NOMO-1 (cell line): ENCODE data around the gene DOCK6.
A peak's percentile ranks its signal among the peaks of the same experiment; 100 is the strongest.

Source experiments
- DNase-seq, 2 experiments: peaks; one replicate each; lab custom pipeline; 2025; ENCODE audit not compliant: unreplicated experiment in 2 of 2; lab: John Stamatoyannopoulos, UW

The DOCK6 gene

DNA sequence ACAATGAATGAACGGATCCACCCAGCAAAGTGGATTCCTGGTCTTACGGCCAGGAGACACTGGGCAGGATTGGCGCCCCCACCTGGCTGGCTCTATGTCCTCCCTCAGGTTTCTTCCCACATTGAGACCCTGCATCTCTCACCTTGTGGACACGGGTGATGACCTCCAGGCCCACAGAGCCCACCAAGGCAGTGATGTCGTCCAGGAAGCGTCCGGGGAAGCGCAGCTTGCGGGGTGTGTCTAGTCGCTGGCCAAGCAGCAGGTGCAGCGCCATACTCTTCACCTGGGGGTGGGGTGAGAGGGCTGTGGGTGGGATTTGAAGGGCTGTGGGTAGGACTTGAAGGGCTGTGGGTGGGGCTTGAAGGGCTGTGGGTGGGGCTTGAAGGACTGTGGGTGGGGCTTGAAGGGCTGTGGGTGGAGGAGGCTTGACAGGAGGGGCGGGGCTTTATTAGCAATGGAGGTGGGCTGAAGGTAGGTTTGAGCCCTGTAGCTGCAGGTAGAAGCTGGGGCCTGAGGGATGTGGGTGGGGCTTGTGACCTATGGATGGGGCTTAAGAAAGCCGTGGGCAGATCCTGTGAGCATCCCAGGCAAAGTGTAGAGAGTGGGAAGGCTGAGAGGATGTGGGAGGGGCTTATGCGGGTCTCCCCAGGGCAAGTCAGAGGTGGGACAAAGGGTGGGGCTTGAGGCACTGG, 35.0 kb downstream of the DOCK6 start:
- no peak for DNase-seq

DNA sequence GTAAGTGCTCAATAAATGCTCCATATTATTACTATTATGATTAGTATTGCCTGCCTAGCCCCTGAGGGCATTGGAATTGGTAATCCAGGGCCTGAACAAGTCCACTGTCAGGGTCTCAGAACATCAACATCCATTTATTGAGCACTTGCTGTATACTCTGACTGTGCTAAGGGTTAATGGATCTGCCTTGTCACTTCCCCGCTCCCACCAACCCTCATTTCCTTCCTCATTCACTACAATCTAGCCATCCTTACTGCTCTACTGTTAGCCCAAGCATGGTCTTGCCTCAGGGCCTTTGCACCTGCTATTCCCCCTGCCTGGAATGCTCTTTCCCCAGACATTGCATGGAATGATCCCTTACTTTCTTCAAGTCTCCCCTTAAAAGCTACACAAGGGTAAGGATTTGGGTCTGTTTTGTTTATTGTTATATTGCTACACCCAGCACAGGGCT, 35.6 kb downstream of the DOCK6 start:
- DNase-seq = no peak

DNA sequence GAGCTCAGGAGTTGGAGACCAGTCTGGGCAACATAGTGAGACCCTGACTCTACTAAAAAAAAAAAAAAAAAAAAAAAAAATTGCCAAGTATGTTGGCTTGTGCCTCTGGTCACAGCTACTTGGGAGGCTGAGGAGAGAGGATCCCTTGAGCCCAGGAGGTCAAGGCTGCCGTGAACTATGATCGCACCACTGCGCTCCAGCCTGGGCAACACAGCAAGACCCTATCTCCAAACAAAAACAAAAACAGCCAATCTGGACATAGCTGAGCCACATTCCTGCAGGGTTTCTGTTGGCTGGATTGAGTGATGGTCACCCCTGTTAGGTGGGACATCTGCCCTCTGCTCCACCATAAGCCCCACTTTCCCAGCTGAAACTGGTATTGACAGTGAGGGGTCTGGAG, 36.5 kb downstream of the DOCK6 start:
- DNase-seq = no peak

DNA sequence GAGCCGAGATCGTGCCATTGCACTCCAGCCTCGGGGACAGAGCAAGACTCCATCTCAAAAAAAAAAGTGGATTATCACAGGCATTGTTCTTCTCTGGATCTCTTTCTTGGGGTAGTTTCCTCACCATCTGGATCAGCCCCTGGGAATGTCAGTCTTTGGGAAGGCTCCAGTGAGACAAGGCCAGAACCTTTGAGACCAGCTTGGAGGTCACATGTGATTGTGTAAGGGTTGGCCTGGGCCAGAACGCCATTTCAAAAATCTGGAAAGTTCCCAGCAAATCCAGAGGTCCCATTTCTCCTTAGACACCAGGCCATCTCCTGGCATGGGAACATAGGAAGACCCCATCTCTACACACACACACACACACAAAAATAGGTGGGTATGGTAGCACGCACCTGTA, 37.2 kb downstream of the DOCK6 start:
- DNase-seq = no peak

DNA sequence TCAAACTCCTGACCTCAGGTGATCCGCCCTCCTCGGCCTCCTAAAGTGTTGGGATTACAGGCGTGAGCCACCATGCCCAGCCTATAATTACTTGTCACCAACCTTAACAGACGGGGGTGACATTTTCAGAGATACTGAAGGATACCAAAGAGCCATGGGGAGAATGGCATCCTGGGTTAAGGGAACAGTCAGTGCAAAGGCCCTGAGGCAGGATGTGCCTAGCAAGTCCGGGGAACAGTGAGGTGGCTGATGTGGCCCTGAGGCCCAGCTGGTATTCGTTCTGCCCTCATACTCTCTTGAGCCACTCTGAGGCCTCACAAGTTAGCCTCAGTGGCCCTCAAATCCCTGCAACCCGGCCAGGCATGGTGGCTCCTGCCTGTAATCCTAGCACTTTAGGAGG, 37.9 kb downstream of the DOCK6 start:
- DNase-seq = no peak

DNA sequence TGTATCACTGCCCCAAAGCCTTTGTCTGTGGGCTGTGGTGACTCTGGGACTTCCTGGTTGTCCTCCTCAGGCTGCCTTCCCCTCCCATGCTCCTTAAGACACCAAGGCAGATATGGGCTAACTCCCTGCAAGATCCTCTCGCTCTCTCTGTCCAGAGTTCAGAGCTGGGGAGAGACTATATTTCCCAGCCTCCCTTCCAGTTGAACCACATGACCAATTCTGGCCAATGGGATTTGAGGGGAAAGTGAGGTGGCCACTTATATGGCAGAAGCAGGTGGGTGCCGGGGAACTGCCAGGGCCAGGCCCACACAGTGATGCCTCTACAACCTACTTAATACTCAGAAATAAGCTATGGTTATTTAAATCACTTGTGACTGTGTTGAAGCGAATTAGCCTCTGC, 39.1 kb downstream of the DOCK6 start:
- DNase-seq = no peak

DNA sequence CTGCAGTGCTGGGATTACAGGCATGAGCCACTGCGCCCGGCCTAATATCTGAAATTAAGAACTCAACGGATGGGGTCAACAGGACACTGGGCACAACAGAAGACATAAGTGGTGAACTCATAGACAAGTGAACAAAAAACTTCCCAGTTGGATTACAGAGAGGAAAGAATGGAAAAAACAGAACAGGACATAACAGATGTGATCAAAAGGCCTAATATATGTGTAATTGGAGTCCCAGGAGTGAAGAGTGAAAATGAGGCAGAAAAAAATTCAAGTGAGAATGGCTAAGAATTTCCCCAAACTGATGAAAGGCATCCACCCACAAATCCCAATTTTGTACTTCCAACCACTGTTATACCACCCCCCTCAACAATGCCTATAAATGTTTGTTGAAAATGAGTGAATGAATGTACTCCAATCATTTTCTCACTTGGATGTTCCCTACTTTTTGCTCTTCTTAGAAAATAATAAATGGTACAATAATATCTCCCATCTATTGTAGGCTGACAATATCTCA, 41.2 kb downstream of the DOCK6 start:
- DNase-seq = no peak

DNA sequence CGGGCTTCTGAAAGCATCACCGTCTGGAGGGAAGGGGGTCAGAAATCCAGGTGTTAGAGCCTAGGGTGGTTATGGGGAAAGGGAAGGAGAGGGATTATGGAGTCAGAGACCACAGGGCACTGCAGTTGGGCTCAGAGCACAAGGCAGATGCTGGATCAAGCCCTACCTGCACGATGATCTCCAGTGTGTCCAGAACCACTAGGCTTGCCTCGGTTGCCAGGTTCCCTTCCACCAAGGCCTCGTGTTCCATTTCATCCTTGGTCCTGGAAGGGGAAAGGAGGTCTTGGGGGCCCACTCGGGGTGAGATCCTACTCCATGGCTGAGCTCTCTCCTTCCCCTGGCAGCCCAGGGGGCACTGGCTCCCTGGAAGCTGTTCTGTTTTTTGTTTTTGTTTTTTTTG, 47.9 kb downstream of the DOCK6 start:
- DNase-seq = no peak

DNA sequence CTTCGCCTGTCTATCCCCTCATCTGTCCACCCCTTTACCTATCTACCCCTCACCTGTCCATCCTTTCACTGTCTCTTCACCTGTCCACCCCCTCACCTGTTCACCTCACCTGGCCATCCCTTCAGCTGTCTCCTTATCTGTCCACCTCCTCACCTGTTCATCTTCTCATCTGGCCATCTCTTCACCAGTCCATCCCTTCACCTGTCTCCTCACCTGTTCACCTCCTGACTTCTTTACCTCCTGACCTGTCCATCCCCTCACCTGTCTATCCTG, 51.7 kb downstream of the DOCK6 start:
- no peak for DNase-seq

DNA sequence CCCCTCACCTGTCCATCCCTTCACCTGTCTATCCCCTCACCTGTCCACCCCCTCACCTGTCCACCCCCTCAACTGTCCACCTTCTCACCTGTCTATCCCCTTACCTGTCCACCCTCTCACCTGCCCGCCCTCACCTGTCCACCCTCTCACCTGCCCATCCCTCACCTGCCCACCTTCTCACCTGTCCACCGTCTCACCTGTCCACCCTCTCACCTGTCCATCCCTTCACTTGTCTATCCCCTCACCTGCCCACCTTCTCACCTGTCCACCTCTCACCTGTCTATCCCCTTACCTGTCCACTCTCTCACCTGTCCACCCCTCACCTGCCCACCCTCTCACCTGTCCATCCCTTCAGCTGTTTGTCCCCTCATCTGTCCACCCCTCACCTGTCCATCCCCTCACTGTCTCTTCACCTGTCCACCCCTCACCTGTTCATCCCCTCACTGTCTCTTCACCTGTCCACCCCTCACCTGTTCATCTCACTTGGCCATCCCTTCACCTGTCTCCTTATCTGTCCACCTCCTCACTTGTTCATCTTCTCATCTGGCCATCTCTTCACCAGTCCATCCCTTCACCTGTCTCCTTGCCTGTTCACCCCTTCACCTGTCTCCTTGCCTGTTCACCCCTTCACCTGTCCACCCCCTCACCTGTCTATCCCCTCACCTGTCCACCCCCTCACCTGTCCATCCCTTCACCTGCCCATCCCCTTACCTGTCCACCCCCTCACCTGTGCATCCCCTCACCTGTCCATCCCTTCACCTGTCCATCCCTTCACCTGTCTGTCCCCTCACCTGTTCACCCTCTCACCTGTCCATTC, 52.3 kb downstream of the DOCK6 start:
- no peak for DNase-seq

DNA sequence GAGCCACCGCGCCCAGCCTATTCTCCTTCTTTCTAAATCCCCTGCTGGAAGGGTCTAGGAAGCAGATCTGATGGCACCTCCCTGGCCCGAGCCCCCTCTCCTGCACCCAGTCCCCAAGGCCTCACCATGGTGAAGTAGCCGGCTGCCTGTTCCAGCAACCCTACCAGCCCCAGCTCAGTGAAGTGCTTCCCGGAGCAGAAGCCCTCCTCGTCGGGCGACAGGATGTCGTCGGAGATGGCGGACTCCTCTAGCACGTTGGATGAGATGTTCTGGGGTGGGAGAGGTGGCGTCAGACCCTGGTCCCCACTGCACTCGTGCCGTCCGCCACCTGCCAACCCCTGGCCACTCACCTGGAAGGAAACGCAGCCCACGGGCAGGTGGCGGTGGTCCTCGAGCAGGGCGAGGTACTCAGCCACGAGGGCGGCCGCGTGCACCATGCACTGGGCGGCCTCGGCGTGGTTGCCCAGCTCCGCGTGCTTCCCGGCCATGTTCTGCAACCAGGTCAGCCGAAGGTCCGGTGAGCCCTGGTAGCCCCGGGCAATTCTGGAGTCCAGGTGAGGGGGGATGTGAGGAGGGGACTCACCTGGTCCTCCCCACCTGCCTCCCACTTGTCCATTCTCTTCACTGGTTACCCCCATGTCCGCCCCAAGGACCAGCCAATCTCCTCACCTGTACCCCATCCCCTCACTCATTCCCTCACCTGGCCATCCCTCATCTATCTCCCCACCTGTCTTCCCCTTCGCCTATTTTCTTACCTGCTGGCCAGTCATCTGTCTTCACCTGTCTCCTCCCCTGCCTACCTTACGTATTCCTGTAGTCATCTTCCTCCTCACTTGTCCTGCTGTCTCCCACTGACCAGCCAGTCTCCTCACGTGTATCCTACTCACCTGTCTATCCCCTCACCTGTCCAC, 53.5 kb downstream of the DOCK6 start:
- peak in 1 of 2 experiments; percentile 14 for DNase-seq

DNA sequence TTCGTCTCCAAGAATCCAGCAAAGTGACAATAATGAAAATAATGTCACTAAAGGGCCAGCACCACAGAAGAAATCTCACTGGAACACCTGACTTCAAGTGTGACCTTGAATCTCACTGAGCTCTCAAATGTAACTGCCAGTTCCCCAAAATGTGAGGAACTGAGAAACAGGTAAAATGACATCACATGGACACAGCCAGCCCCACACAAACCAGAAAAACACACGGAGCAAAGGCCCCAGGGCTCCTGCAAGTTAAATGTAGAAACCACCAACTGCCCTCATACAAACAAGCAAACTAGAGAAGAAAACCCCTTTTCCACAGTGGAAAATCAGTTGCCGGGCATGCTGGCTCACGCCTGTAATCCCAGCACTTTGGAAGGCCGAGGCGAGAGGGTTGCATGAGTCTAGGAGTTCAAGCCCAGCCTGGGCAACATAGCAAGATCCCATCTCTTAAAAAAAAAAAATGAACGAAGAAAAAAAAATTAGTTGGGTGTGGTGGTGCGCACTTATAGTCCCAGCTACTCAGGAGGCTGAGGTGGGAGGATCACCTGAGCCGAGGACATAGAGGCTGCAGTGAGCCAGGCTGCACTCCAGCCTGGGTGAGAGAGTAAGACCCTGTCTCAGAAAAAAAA, 56.3 kb downstream of the DOCK6 start:
- DNase-seq = no peak

DNA sequence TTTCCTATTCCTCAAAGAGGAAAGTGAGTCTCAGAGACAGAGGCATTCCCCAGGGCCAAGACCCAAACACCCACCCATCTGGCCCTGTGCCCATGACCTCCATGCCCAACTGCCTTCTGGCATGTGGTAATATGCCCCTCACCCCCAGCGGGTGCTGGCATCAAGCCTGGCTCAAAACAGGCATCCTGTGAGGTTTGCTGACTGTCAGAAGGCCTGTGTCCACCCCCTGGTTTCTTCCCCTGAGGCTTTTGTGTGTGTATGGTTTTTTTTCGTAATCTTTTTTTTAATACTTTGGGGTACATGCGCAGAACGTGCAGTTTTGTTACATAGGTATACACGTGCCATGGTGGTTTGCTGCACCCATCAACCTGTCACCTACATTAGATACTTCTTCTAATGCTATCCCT, 57.4 kb downstream of the DOCK6 start:
- DNase-seq = no peak

DNA sequence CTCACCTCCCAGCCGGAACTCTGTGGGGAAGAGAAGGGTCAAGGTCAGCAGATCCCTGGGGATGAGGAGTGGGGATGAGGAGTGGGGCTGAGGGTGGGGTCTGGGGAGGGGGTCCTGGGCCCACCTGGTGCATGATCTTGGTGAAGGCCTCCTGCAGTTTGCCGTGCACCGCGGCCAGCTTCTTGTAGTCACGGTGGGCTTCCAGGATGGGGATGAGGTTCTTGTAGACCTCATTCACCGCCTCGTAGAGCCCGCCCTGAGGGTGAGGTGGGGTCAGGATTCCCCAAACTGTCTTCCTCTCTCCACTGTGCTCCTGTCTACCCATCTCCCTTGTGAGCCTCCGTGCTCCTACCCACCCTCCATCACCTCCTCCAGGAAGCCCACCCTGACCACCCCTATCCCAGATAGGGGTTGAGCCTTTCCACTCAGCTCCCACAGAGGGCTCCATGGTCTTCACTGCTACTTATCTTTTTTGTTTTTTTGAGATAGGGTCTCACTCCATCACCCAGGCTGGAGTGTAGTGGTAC, 58.2 kb downstream of the DOCK6 start:
- DNase-seq = no peak

DNA sequence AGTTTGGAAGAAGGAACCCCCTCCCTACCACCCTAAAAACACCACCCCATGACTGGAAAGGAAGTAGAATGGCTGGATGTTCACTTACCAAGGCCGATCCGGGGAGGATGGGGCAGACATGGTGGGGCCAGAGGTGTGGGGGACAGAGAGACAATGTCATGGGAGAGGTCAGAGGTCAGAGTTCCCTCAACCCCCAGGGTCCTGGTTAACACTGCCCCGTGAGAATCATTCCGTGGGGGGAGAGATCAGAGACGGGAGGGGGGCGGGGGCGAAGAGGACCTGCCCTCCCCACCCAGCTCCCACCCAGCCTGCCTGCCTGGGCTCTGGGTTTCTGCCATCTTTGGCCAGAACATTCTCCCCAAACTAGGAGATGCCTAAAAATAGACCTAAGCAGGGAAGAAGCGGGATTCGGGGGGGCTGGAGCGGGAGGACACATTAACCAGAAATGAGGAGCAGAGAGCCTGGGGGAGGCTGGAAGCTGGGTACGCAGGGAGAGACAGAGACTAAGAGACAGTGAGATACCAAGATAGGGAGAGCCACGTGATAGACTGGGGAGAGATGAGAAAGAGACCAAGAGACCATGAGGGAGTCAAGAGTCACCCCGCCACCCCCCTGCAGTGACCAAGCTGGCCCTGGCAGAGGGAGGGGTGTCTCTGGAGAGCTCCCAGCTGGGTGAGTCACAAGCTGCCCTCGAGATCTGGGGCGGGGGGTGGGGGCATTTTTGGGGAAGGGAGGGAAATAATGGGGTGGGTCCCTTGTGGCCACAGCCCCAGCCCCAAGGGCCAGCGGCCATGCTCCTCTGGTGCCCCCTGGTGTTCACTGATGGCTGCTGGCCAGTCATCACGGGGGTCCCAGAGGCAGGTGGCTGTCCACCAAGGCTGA, 58.9 kb downstream of the DOCK6 start:
- no peak for DNase-seq

DNA sequence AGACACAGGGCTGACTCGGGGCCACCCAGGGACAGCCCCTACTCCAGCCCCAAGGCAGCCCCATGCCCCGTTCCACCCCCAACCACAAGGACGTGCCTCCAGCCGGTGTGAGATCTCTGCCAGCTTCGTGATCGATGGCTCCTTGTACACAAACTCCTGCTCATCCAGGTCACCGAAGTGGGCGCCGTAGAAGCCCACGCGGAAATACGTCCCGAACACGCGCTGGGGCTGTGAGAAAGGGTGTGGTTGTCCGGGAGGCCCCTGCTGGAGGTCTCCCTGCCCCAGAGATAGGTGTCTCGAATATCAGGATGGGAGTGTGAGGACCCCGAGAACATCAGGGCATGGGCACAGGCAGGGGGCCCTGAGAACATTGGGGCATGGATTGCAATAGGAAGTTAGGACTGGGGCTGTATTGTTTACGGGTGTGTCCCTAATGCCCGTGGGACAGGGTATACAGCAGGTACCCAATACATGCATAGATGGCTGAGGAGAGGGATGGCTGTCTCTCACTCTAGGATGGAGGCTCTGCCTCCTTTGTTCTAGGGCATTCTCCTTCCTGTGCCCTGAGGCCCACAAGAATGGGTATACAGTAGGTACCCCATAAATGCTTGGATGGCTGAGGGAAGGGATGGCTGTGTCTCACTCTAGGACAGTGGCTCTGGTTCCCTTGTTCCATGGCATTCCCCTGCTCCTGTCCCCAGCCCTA, 59.7 kb downstream of the DOCK6 start:
- DNase-seq = no peak

DNA sequence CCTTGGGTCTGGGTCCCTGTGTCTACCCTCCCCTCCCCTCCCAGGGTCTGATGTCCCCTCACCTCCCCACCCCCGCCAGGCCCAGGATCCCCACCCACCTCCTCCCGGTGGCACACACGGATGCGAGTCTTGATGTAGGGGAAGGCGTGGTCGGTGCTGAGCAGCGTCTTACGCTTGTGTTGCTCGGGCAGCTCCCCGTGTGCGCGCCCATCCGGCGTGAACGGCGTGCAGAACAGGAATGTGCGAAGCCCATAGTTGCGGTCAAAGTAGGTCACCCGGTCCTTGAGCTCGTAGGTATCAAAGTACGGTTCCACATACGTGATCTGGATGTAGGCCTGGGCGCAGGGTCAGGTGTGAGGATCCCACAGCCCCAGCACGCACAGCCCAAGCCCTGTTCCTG, 60.5 kb downstream of the DOCK6 start:
- no peak for DNase-seq

DNA sequence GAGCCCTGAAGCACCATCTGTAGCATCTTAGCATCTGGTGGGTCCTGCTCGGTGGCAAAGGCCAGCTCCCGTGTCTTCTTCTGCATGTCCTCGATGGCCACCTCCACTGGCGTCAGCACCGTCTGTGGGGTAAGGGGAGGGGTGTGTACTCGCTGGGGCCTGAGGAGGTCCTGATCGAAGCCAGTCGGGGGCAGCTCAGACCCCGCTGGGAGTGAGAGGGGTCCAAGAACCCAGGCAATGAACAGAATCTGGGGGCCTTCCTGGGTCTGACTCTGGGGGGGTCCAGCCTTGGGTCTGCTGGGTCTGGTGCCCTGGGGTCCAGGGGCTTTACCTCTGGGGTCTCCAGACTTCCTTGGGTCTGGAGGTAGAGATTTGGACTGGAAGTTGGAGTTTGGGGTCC, 61.4 kb downstream of the DOCK6 start:
- no peak for DNase-seq

DNA sequence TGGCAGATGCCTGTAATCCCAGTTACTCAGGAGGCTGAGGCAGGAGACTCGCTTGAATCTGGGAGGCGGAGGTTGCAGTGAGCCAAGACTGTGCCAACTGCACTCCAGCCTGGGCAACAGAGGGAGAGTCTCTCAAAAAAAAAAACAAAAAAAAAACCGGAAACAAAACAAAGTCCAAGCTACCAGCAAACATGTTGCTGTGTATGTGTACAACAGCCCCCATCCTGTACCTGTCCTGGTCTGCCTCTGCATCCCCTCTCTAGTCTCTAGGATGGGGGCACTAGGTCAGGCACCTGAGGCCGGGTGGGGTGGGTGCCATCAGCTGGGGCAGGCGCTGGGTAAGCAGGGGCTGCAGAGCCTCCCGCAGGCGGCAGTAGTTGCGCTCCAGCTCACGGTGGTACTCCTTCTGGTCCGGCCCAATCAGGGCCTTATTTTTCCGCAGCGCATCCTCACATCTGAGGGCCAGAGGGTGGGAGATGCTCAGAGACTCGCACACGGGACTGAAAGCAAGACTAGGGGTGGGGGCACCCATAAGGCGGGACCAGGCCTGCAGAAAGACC, 62.2 kb downstream of the DOCK6 start:
- no peak for DNase-seq
